HG02610 (cell line): Measurements from ENCODE around the gene FLRT1.

Experiments
- ATAC-seq: cut with Tn5 transposase; IDR thresholded peaks from one replicate; pipeline ENCODE4 v1.9.1; 2021; ENCODE audit warnings: mild to moderate bottlenecking, moderate library complexity; ENCODE audit not compliant: unreplicated experiment

Gene FLRT1

GRCh38 chr11:64005691-64006090 is 30.0 kb upstream of the FLRT1 start:
- ATAC-seq = no peak

GRCh38 chr11:64006398-64006797 is 29.3 kb upstream of the FLRT1 start:
- ATAC-seq = no peak

DNA sequence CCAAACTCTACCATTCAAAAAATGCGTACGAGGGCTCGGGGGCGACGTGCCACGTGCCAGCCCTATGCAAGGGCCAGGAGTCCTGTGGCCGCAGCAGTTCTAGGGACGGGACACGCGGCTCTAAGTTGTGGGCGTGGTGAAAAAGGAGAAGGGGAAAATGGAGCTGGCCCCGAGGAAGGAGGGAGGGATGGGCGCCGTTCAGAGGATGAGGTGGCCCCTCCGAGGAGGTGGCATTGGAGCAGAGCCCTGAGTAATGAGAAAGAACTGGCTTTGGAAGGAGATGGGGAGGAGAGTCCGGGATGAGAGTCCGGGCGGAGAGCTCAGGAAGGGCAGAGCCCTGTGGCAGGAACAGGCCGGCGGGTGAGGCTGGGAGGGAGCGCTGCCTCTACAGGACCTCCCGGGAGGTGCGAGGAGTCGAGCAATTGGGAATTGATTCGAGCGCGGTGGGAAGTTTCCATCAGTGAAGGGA is 28.5 kb upstream of the FLRT1 start:
- no peak for ATAC-seq

GRCh38 chr11:64007629-64008282 is 28.0 kb upstream of the FLRT1 start:
- no peak for ATAC-seq

DNA sequence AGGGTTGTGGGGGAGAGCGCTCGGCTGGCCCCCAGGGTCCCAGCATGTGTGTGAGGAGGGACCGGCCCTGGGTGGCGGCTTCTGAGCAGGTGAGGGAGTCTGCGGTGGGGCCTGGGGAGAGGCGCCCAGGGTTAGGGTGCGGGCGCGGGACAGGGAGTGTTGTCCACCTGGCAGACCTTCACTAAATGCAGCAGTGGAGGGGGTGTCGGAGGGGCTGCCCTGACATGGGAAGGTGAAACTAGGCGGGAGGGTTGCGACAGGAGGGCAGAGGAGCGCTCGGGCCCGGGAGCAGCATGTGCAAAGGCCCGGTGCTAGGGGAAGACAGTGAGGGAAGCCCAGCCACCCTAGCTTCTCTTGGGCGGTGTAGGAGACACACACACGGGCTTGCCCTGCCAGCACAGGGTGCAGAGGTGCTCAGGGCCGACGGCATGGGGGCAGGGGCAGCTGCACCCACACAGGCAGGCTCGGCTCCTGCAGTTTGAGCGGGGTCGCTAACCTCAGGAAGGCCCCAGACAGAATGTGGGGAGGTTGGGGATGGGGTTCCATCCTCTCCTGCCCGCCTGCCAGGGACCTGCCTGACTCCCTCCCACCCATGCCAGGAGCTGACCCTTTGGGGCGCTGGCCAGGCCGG is 27.3 kb upstream of the FLRT1 start:
- no peak for ATAC-seq

DNA sequence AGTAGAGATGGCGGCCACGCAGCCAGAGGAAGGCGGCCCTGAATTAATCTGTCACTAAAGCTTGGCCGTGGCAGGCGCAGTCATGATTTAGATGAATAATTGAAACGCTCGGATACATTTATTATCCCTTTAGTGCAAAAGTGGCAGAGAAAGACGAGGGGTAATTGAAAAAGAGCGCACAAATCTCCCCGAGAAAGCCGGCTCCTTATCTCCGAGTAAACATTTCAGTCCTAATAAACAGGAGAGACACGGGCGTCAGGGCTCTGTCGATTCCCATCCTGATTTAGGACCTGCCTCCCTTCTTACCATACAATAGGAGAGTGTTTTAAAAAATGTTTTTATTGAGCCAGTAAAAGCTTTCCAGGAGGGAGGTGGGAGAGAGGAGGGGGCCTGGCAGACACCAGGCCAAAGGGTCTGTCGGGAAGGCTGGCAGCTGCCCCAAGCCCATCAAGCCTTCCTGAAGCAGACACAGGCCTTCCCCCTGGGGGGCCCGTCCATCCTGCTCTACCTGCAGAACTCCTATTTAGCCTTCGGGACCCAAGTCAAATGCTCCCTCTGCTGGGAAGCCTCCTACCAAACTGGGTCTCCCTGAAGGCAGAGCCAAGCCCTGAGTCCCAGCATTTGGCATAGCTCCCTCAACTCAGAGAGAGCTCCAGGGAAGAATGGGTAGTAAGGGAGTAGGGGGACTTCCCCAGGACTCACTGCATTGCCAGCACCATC is 26.7 kb upstream of the FLRT1 start:
- no peak for ATAC-seq

DNA sequence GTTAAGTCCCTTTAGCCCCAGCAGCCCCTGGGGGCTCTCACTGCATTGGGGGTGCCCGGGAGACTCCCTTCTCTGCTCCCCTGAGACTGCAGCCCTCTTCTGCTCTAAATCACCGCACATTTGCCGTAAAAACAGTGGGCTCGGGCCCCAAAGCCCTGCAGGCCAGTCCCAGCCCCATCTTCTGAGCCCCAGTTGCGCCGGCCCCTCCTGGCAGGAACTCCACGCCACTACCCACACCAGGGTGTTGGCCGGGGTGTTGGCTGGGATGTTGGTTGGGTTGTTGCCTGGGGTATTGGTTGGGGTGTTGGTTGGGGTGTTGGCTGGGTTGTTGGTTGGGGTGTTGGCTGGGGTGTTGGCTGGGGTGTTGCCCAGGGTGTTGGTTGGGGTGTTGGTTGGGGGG is 26.0 kb upstream of the FLRT1 start:
- ATAC-seq = no peak

- no peak for ATAC-seq
These were observed 24.9 kb upstream of the FLRT1 start for GRCh38 chr11:64010783-64011182.

DNA sequence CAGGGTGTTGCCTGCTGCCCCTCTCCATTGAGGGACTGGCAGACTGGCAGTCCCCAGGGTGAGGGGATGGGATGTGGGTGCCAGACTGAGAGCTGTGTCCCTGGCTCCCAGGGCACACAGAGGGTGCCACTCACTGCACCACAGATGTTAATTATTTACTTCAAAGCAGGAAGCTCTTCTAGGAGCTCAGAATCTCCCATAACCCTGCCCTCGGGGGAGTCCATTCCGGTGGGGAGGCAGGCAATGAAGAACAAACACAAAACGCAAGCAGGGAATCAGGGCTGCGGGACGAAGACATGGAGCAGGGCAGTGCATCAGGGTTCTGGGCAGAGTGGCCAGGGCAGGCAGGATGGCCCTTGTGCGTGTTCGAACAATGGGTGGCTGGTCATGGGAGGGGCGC is 24.4 kb upstream of the FLRT1 start:
- ATAC-seq = no peak

DNA sequence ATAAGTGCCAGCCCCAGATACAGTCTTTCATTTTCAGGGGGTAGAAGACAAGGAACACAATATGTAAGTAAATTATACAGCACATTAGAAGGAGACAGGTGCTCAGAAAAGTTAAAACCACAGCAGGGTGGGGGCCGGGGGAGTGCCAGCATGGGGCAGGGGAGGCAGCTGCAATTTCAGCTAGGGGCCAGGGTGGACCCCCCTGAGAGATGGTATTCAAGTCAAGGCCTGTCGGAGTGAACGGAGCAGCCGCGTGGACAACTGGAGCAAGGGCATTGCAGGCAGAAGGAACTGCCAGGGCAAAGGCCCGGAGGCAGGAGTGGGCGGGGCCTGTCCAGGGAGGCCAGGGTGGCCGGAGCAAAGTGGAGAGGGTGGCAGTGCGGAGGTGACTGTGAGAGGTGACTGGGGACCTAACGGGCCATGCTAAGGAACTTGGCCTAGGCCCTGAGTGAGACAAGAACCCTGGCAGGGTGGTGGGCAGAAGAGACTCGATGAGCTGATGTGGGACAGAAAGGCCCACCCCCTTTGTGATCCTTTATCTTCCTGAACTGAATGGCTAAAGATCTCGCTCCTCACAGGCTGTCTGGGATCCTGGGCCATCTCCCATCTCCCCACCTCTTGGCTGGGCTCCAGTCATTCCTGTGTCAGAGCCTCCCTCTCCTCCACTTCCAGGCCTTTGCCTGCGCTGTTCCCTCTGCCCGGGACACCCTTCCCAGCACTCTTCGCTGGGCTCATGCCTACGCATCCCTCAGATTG is 22.4 kb upstream of the FLRT1 start:
- ATAC-seq = no peak

- ATAC-seq = no peak
These were observed 21.4 kb upstream of the FLRT1 start for GRCh38 chr11:64014356-64014755.

DNA sequence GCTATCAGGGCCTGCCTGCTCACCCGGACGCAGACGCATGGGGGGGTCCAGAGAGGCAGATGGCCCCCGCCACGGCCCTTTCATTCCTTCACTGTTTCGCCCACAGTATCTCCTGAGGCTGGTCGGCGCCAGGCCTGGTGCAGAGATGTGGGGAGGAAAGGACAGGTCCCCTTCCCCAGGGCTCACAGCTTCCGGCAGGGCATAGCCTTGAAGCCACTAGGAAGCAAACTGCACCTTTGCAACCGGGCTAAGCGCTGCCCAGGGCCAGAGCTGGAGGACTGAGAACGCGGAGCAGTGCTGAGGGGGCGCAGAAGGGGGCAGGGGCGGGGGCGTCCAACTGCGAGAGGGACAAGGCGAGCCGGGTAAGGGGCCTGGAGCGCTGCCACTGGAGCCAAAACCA is 20.2 kb upstream of the FLRT1 start:
- ATAC-seq = no peak

- no peak for ATAC-seq
These were observed 19.5 kb upstream of the FLRT1 start for GRCh38 chr11:64015935-64016845.

GRCh38 chr11:64017945-64018224 is 17.8 kb upstream of the FLRT1 start:
- ATAC-seq = no peak

GRCh38 chr11:64018310-64018709 is 17.4 kb upstream of the FLRT1 start:
- ATAC-seq = no peak

DNA sequence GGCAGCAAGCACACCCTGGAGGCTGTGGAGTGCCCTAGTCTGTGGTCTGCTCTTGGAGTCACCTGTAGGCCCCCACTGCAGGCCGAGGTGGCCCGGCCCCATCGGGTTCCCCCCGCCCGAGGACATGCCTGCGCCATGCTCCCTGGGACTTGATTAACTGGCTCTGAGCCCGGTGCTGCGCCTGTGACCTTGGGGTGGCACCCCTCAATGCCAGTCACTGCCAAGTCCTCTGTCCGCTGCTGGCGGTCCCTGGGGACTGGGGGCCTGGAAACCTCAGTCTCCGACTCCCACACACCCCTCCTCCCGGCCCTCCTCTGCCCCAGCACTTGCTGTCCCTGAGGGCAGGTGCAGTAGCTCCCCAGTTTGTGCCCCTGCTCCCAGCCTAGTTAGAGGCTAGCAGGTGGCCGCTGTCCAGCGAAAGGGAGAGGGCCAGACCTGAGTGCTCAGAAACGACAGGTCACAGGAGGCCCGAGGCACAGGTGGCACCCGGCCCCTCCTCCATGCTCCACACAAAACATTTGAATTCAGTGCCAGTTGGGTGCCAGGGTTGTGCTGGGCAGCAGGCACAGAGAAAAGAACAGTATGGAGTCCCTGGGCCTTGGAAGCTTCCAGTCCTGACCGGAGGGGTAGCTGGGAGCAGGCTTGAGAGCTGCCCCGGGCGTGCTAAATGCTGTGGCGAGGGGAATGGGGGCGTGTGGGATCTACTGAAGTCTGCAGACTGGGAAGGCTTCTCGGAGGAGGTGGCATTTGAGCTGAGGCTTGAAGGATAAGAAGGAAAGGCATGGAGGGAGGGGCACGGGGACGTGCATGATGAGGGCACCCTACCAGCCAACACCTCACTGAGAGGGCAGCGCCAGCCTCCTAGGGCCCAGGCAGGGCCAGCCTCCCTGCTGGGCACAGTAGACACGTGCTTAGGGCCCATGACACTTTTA is 16.4 kb upstream of the FLRT1 start:
- no peak for ATAC-seq

DNA sequence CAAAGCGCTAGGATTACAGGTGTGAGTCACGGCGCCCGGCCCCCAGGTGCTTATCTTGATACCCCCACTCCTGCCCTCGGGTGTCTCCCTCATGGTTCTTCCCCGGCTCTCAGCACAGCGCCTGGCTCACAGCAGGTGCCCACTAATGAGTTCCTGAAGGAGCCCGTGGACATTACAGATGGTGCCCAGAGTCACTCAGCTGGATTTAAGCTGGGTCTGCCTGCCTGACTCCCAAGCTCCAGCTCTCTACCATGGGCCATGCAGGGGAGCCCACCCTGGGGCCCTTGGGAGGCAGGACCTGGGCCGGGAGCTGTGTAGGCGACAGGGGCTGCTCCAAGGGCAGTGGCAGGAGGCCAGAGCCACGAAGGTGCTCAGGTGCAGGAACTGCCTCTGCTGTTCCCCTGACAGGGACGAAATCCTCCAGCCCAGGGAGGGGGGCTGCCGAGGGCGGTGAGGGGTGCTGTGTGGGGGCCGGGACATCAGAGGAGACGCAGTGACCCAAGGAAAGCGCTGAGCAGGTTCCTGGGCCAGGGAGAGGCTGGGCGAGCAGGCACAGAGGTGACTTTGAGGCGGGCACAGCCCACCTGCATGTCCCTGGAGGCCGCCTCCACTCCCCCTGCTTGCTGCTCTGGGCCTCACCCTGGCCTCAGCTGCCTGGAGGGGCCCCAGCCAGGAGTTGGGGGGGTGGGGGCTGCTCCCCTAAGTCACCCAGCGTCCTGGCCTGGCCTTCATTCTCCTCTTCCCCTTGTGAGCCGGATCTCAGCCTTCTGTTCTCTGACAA is 14.6 kb upstream of the FLRT1 start:
- ATAC-seq = no peak

DNA sequence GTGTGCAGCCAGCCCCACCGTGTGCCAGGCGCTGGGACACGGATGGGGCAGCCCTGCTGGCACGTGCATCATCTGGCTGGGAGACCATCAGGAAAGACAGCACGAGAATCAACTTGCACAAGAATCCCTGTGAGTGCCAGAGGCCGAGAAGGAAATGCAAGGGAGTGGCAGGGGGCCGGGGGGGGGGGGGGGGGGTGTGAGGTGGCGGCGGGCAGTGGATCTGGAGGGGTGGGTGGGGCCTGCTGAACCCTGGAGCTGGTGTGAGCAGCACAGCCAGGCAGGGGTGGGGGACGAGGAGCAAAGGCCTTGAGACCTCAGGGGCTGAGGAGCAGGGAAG is 14.0 kb upstream of the FLRT1 start:
- no peak for ATAC-seq
